ENCODE results near the gene BANF1.

DNA sequence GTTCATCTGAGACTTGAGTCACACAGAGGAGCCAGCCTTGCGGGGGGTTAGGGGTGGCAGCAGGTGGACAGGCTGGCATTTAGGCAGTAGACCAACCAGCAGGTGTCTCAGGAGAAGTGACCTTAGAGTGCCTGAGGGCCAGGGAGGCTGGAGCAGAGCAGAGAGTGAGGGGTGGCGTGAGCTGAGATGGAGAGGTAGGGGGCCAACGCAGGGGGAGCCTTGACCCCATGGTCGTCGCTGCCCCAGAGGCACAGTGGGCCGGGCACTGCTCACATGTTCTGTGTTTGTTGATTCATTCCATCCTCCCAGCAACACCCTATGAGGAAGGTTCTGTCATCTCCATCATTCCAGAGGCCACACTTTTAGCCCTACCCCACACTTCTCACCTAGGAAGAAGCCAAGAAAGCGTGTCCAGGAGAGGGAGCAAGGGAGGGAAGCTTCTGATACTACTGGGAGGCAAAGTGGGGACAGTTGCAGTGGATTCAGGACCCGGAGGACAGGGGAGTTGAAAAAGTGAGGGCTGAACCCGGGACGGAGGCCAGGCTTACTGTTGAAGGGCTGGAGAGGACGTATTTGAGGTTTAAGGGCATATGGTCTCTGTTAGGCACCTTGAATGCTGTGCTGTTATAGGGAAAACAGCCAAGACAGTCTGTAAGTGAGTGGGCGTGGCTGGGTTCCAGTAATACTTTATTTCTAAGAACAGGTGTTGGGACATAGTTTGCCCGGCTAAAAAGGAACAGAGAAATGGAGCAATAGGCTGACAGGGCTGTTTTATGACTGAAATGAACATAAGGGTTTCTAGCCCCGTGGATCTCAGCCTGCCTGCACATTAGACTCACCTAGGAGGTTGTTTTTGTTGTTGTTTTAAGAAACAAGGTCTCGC, 33.5 kb upstream of the BANF1 start:
- no peak for TF ChIP-seq CTCF (IDR thresholded peaks at IDR 0.05)
- no peak for TF ChIP-seq POLR2A (IDR thresholded peaks at IDR 0.05)

All from body of pancreas (tissue), 4 donors.